Keratinocyte (primary cell): ENCODE measurements around the gene DTYMK. TPM values are rescaled to one million over a fixed set of nuclear protein-coding genes. Genes with fewer than 3 reads are reported as not detected.

Experiments used
- DNase-seq: peaks from one replicate; pipeline ENCODE4 v3.0.0-alpha.2; 2011; ENCODE audit warnings: low read depth, missing footprints, low spot score
- FAIRE-seq: peaks from 2 replicates; lab custom pipeline; 2011; peaks lifted over from hg19 to GRCh38; lab: Jason Lieb, UNC
- H2AFZ ChIP-seq: 2 replicates; pipeline ENCODE4 v1.6.0; 2012; ENCODE audit warnings: low read length, control low read depth, inconsistent platforms; ENCODE audit not compliant: control insufficient read depth
- H3K27ac ChIP-seq: 2 replicates; pipeline ENCODE4 v1.5.1; 2011; ENCODE audit warnings: low read length; ENCODE audit not compliant: control insufficient read depth, insufficient read depth
- H3K27me3 ChIP-seq: 3 replicates; pipeline ENCODE4 v1.6.0; 2011; ENCODE audit warnings: low read length; ENCODE audit not compliant: control insufficient read depth, insufficient read depth; ENCODE audit errors: extremely low read depth
- H3K36me3 ChIP-seq, 2 experiments: 2 replicates in 1 of 2; 3 replicates in 1 of 2; pipeline ENCODE4 v1.5.1; 2011; ENCODE audit warnings: low read length in 2 of 2, mild to moderate bottlenecking in 1 of 2; ENCODE audit not compliant: control insufficient read depth in 2 of 2, insufficient read depth in 2 of 2; ENCODE audit errors: extremely low read depth in 1 of 2
- H3K4me1 ChIP-seq: 3 replicates; pipeline ENCODE4 v1.5.1; 2011; ENCODE audit warnings: low read length; ENCODE audit not compliant: control insufficient read depth, insufficient read depth; ENCODE audit errors: extremely low read depth
- H3K4me2 ChIP-seq: 3 replicates; pipeline ENCODE4 v1.6.0; 2011; ENCODE audit warnings: low read depth, low read length; ENCODE audit not compliant: control insufficient read depth, insufficient read depth; ENCODE audit errors: extremely low read depth
- H3K4me3 ChIP-seq, 3 experiments: fragments of 200-600 bp in 1 of 3; sonication (generic) in 1 of 3; 2 replicates in 2 of 3; 3 replicates in 1 of 3; pipeline ENCODE4 v1.5.1; 2011 to 2016; ENCODE audit warnings: low read length in 3 of 3, mild to moderate bottlenecking in 3 of 3, control low read depth in 2 of 3, inconsistent platforms in 1 of 3, low read depth in 1 of 3, mixed read lengths in 1 of 3, mixed run types in 1 of 3, moderate library complexity in 1 of 3; ENCODE audit not compliant: control insufficient read depth in 2 of 3, insufficient read depth in 2 of 3; ENCODE audit errors: extremely low read depth in 1 of 3
- H3K79me2 ChIP-seq: 2 replicates; pipeline ENCODE4 v1.6.0; 2012; ENCODE audit warnings: low read length; ENCODE audit not compliant: control insufficient read depth, insufficient read depth
- H3K9ac ChIP-seq: 3 replicates; pipeline ENCODE4 v1.6.0; 2011; ENCODE audit warnings: low read length; ENCODE audit not compliant: control insufficient read depth, insufficient read depth; ENCODE audit errors: extremely low read depth
- H3K9me1 ChIP-seq: 3 replicates; pipeline ENCODE4 v1.6.0; 2011; ENCODE audit warnings: low read length; ENCODE audit not compliant: control insufficient read depth, insufficient read depth; ENCODE audit errors: extremely low read depth
- H3K9me3 ChIP-seq: 2 replicates; pipeline ENCODE4 v1.5.1; 2012; ENCODE audit warnings: low read depth, low read length; ENCODE audit not compliant: control insufficient read depth
- H4K20me1 ChIP-seq: 3 replicates; pipeline ENCODE4 v1.6.0; 2011; ENCODE audit warnings: low read length; ENCODE audit not compliant: control insufficient read depth, insufficient read depth; ENCODE audit errors: extremely low read depth
- CTCF ChIP-seq, 3 experiments: IDR thresholded peaks in 1 of 3; conservative IDR thresholded peaks in 1 of 3; optimal IDR thresholded peaks in 1 of 3; 2 replicates in 2 of 3; 3 replicates in 1 of 3; pipeline versions ENCODE3 to v1.5.1; 2011; ENCODE audit warnings: low read length in 3 of 3, mild to moderate bottlenecking in 3 of 3, moderate library complexity in 2 of 3, control low read depth in 1 of 3, inconsistent platforms in 1 of 3; ENCODE audit not compliant: insufficient read depth in 2 of 3; ENCODE audit errors: extremely low read depth in 1 of 3
- EZH2 ChIP-seq: IDR thresholded peaks from one replicate; pipeline ENCODE4 v1.6.1; 2012; ENCODE audit warnings: inconsistent platforms, mild to moderate bottlenecking, low read length, moderate library complexity
- dilution Hi-C: fragments of 300-500 bp; cut with MboI; formaldehyde crosslinking; loops from one replicate; pipeline ENCODE4 v1.7.0; 2020; ENCODE audit warnings: low sequenced_read_pairs; ENCODE audit not compliant: extremely low pct_ligation_motif_present
- polyA plus RNA-seq, 5 experiments: library from polyadenylated mRNA; depleted of rRNA in 3 of 5; stranded (reverse) in 3 of 5; stranded (forward) in 1 of 5; unstranded in 1 of 5; fragments of >200 nt; gene quantifications; 1 replicate in 1 of 5; 2 replicates in 3 of 5; 3 replicates in 1 of 5; pipeline versions ENCODE4 v1.2.1 to v1.2.3, GENCODE V29; 2011 to 2012; ENCODE audit warnings: missing spikeins in 2 of 5, low read depth in 1 of 5, low replicate concordance in 1 of 5

Gene DTYMK
- polyA plus RNA-seq, 1 donor (not counting 4 experiments of a cell fraction or from before 2014, with no cell fraction given): 31.6 TPM

GRCh38 chr2:241652722-241653121 is 33.9 kb downstream of the DTYMK start:
- Histone ChIP-seq H4K20me1 (peaks cover 13% of the 10 kb centered on the region), H3K79me2 (peaks cover 37% of the 10 kb centered on the region), H3K27me3 (no peaks in the 10 kb centered on the region), H2AFZ (no peak overlapping the region), H3K36me3 (peaks cover 22 to 47% of the 10 kb centered on the region in 2 experiments), H3K9me1 (no peaks in the 10 kb centered on the region), H3K4me2 (no peak overlapping the region), H3K4me1 (no peaks in the 10 kb centered on the region), H3K9me3 (no peaks in the 10 kb centered on the region), H3K9ac (no peak overlapping the region), H3K27ac (no peak overlapping the region), H3K4me3 (no peak overlapping the region)
- dilution Hi-C loops: no loop called here
- no peak for TF ChIP-seq CTCF (optimal IDR thresholded peaks at IDR 0.05 in 1 of 3, IDR thresholded peaks at IDR 0.05 in 1 of 3, conservative IDR thresholded peaks at IDR 0.05 in 1 of 3; ENCODE audit: extremely low read depth in 1 of 3, insufficient read depth in 2 of 3, low read length in 3 of 3)
- TF ChIP-seq EZH2: no peak
- FAIRE-seq (no peak), DNase-seq (no peak)

- dilution Hi-C loops: no loop called here
- H3K9ac ChIP-seq: no peak overlapping the region
- H3K27me3 ChIP-seq: no peaks in the 10 kb centered on the region
- no peak overlapping the region for H2AFZ ChIP-seq
- H3K9me3 ChIP-seq: no peaks in the 10 kb centered on the region
- no peaks in the 10 kb centered on the region for H3K4me1 ChIP-seq
- H4K20me1 ChIP-seq: peaks cover 13% of the 10 kb centered on the region
- no peaks in the 10 kb centered on the region for H3K9me1 ChIP-seq
- no peak for FAIRE-seq
- no peak overlapping the region for H3K4me3 ChIP-seq
- no peak for DNase-seq
- peaks cover 21 to 47% of the 10 kb centered on the region in 2 experiments for H3K36me3 ChIP-seq
- no peak overlapping the region for H3K4me2 ChIP-seq
- no peak overlapping the region for H3K27ac ChIP-seq
- peaks cover 37% of the 10 kb centered on the region for H3K79me2 ChIP-seq
- no peak for TF ChIP-seq CTCF (optimal IDR thresholded peaks at IDR 0.05 in 1 of 3, IDR thresholded peaks at IDR 0.05 in 1 of 3, conservative IDR thresholded peaks at IDR 0.05 in 1 of 3; ENCODE audit: extremely low read depth in 1 of 3, insufficient read depth in 2 of 3, low read length in 3 of 3)
Measured at GRCh38 chr2:241652142-241652541, 34.5 kb downstream of the DTYMK start.
